NCI-H748 treated with DMSO at 0.1 percent for 48 hours (cell line): ENCODE data around the gene SLC17A9.

Experiments
- DNase-seq: peaks from one replicate; lab custom pipeline; 2025; lab: John Stamatoyannopoulos, UW

Gene SLC17A9

GRCh38 chr20:62982124-62983075 lies 29.9 kb downstream of the SLC17A9 start:
- DNase-seq, result no peak

- DNase-seq, result no peak
Measured at GRCh38 chr20:62983210-62983609, 30.7 kb downstream of the SLC17A9 start.

GRCh38 chr20:62984666-62985443 lies 32.3 kb downstream of the SLC17A9 start:
- DNase-seq, result peak; percentile 36

DNA sequence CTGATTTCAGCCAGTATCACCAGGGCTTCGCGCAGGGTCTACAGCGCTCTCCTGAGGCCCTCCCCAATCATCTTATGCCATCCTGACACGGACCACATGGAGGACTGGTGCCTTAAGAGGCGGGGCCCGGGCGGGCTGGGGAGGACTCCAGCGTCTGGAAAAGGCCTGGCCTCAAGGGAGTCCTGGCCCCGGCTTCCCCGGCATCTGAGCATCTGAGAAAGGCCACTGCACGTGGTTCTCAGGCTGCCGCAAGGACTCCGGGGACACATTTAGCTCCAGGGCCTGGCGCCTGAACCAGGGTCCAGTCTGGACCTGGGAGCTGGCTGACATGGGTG lies 32.9 kb downstream of the SLC17A9 start:
- no peak for DNase-seq

DNA sequence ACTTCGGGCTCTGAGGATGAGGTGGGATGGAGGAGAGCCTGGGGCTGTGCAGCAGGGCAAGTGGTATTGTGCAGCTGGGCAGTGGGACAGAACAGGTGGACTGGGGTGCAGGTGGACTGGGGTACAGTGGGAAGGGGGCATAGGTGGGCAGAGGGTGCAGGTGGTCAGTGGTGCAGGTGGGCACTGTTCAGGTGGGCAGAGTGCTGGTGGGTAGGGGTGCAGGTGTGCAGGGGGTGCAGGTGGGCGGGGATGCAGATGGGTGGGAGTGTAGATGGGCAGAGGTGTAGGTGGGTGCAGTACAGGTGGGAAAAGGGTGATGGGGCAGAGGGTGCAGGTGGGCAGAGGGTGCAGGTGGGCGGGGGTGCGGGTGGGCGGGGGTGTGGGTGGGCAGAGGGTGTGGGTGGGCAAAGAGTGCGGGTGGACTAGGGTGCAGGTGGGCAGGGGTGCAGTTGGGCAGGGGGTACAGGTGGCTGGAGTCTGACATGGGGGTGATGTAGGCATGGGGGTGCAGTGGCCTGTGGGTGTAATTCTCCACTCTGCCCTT lies 33.8 kb downstream of the SLC17A9 start:
- no peak for DNase-seq

DNA sequence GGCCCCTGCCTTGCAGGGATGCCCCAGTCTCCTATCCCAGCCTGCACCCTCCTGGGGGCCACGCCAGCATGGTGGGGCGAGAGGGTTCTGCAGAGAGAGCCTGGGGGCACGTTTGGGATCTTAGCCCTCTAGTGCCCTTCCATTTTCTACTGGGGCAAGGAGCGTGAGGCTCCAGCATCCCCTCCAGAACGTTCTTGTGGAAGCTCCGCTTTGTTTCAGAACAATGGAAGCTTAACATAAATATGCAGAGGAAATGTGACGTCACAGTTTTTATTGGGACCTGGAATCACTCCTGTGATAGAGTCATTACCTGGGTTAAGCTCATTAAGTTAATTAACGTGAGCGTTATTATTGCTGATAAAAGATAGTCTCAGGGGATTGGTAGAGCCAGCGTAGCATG lies 34.6 kb downstream of the SLC17A9 start:
- DNase-seq, result no peak

GRCh38 chr20:62989201-62989601 lies 36.7 kb downstream of the SLC17A9 start:
- no peak for DNase-seq

DNA sequence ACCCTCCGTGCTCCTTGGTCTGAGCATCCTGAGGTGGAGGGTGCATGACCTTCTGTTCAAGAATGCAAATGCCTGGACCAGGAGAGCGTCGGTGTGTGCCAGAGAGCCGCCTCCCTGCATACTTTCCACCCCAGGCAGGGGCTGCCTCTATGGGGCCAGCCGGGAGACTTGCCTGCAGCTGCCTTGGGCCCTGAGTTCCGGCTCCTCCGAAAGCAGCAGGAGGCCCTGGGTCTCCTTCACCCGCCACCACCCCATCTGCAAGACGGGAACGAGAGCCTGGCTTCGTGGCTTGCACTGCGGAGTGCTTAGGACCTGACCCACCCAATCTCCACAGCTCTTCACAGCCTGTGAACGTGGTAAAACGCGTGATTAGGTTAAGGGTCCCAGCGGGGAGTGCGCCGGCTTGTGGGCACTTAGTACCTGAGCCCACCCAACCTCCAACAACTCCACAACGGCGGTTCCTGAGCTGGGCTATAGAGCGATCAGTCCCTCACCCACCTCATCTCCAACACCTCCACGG lies 37.9 kb downstream of the SLC17A9 start:
- no peak for DNase-seq

DNA sequence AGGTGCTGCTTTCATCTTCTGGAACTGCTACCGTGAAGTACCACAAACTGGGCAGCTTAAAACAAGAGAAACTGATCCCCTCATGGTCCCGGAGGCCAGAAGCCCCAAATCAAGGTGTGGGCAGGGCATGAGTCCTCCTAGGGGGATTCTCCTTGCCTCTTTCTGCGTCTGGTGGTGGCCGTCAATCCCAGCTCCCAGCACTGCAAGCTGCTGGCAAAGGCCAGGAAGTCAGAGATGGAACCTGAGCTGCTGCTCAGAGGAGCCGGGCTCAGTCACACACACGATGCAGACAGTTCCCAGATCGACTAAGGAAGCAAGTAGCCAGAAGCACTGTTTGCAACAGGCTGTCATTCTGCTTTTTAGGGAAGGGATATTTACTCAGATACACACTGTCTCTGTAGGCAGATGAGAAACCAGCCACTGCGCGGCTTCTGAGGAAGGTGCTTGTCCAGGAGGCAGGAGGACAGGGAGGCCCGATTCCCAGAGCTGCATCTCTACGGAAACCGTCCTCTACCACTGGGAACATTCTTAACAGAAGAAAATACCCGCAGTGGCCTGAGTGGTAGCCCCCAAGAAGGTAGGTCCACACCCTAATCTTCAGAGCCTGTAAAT lies 38.8 kb downstream of the SLC17A9 start:
- DNase-seq, result no peak

- no peak for DNase-seq
Measured at GRCh38 chr20:62991863-62992262, 39.4 kb downstream of the SLC17A9 start.

- no peak for DNase-seq
Measured at GRCh38 chr20:62993856-62994494, 41.5 kb downstream of the SLC17A9 start.

GRCh38 chr20:62994869-62995281 lies 42.4 kb downstream of the SLC17A9 start:
- DNase-seq, result no peak

- no peak for DNase-seq
Measured at GRCh38 chr20:62995481-62995880, 43.0 kb downstream of the SLC17A9 start.

- no peak for DNase-seq
Measured at GRCh38 chr20:62995898-62996595, 43.5 kb downstream of the SLC17A9 start.

- DNase-seq, result no peak
Measured at GRCh38 chr20:62996596-62996982, 44.1 kb downstream of the SLC17A9 start.

DNA sequence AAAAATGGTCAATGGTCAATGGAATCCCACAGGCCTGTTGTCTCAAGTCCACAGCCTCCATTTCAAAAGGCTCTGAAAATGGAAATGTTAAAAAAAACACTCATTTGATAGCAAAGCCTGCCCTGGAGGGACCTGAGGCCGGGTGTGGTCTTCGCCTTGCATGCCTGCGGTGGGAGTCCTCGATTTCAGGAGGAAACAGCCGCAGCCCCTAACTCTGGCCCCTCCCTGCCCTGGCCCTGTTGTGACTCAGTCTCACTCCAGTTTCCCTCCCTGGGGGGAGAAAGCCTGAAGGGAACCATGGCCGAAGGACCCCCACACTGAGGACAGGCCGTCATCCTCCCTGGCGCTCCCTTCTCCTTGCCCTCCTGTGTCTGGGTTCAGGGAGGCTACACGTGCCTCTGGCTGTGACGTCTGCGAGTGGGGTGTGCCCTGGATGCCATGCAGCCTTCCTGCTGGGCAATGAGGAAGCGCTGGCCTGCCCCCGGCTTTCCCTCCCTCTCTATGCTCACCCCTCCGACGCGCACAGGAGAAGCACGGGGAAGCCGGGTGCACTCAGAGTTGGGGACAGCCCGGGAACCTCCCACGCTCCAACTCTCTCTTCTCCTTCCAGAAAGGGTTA lies 45.0 kb downstream of the SLC17A9 start:
- no peak for DNase-seq

DNA sequence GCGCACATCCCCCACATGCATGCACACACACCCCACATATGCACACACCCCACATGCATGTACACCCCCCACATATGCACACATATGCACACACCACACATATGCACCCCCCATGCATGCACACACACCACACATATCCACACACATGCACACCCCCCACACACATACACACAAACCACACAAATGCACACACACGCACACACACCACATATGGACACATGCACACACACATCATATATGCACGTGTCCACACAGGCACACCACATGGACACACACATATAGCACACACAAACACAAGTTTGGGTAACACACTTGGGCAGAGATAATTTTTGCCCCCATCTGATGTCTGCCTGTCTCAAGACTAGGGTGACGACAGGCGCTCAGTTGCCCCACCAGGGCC lies 45.9 kb downstream of the SLC17A9 start:
- no peak for DNase-seq

DNA sequence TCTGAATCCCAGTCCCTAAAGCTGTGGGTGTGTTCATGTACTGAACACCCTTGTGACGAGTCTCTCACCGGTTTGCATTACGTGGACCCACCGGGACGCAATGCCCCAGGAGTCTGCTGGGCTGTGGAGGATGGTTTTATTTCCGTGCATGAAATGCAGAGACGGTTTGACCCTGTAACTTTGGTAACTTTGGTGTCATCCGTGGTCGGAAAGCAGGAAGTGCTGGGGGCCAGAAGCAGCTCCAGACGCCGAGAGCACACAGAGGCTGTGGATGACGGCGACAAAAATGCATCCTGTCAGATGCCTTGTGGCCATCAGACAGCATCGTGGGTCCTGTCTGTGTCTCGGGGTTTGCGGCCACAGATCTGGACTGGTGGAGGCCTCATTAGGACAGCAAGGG lies 47.1 kb downstream of the SLC17A9 start:
- no peak for DNase-seq

- no peak for DNase-seq
Measured at GRCh38 chr20:63000036-63000435, 47.5 kb downstream of the SLC17A9 start.

- DNase-seq, result no peak
Measured at GRCh38 chr20:63000958-63001357, 48.4 kb downstream of the SLC17A9 start.

DNA sequence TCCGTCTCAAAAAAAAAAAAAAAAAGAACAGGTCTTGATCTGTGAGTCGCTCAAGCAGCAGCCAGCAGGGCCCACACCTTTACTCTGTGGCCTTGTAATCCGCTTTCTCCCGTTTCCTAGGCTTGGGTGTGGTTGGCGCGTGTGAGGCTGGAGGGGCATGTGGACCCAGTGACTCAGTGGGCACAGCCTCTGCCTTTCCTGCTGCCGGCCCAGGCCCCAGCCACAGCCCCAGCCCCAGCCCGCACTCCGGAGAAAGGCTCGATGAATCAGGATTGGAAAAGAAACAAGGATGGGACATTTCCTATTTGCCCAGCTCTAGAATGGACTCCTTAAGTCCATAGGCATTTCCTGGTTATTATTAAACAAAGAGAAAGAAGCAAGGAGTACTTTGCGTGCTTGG lies 50.0 kb downstream of the SLC17A9 start:
- no peak for DNase-seq
